ENCODE results near the gene TAS2R40.
"Not testable (repeated sequence)": the region's sequence is repeated elsewhere in the genome, so short reads cannot be mapped to it uniquely, and the experiment has no call there.

GRCh38 chr7:143180771-143181170 lies 41.1 kb upstream of the TAS2R40 start:
- TF ChIP-seq CTCF (IDR thresholded peaks at IDR 0.05; ENCODE audit: poor library complexity, severe bottlenecking); POLR2AphosphoS5 (IDR thresholded peaks at IDR 0.05); EP300 (conservative IDR thresholded peaks at IDR 0.05; ENCODE audit: poor library complexity, severe bottlenecking); REST (IDR thresholded peaks at IDR 0.05; ENCODE audit: borderline replicate concordance): not testable (repeated sequence)
